Stimulated activated CD8-positive, alpha-beta memory T cell treated with anti-CD3 and anti-CD28 coated beads, Interleukin-12 subunit alpha, Interleukin-12 subunit beta, amount 100 ng/mL, for 24 hours (primary cell): ENCODE results near the gene IPO7.
"Not testable (repeated sequence)": the region's sequence is repeated elsewhere in the genome, so short reads cannot be mapped to it uniquely, and the experiment has no call there.

Source experiments
- DNase-seq: peaks from one replicate; pipeline ENCODE4 v3.0.0-alpha.2; 2020; ENCODE audit errors: extremely low read depth

The IPO7 gene

GRCh38 chr11:9384535-9385326, at the start of gene IPO7:
TSS of gene IPO7 (plus strand) at chr11:9384652. CDS start at chr11:9384764, 112 bp downstream.
- DNase-seq: peak; percentile 78

DNA sequence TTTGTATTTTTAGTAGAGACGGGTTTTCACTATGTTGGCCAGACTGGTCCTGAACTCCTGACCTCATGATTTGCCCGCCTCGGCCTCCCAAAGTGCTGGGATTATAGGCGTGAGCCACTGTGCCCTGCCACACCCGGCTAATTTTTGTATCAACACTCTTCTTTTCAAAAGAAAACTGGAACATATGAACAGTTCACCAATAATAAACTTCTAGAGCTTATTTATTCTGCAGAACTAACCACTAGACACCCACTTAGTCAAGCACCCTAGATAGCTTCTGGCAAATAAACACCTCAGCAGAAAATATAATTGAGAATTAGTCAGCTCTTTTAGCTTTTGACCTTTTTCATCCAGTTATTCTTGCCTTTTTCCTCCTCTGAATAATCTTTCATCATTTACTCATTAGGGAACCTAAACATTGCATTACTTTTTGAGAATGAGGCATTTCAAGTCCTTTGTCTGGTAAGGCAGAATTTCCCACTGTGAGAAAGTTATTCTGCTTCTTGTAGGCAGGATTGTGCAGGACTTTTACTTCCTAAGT, 42.7 kb upstream of the IPO7 start:
- no peak for DNase-seq

GRCh38 chr11:9344061-9344680, 40.3 kb upstream of the IPO7 start:
- no peak for DNase-seq

DNA sequence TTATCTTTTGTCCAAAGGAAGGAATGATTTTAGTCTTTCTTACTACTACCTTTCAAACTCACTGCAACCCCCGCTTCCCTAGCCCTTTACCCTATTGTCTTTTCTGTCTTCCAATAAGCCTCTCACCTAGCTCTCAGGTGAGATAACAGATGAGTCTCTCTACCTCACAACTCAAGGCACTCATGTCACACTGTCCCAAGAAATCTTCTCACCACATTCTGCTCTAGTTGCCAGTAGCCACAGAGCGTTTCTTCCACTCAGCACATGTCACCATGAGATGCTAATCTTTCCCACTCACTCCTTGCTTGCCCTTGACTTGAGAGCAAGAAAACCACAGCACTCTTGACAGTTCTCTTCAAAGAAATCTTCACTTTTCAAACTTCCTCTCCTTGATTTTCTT, 37.4 kb upstream of the IPO7 start:
- no peak for DNase-seq

GRCh38 chr11:9347779-9348178, 36.7 kb upstream of the IPO7 start:
- DNase-seq: not testable (repeated sequence)

DNA sequence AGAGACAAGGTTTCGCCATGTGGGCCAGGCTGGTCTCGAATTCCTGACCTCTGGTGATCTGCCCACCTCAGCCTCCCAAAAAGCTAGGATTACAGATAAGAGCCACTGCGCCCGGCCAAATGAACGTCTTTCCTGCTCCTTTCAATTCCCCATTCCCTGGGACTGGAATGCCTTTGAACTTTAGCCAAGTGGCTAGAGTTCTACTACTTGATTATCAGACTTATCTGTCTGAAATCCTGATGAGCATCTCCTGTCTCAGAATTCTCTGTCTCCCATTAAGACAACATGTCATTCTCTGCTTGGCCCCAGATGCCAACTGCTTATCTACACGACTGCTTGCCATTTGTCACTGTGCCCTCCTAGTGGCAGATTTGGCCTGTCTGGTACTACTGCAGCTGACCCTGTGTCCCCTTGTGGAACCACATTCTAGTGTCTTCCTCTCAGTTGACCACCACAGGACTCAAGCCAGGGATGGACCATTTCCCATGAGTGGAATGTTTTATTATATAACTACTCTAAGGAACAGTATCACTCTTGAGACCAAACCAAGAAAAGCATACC, 33.1 kb upstream of the IPO7 start:
- no peak for DNase-seq

DNA sequence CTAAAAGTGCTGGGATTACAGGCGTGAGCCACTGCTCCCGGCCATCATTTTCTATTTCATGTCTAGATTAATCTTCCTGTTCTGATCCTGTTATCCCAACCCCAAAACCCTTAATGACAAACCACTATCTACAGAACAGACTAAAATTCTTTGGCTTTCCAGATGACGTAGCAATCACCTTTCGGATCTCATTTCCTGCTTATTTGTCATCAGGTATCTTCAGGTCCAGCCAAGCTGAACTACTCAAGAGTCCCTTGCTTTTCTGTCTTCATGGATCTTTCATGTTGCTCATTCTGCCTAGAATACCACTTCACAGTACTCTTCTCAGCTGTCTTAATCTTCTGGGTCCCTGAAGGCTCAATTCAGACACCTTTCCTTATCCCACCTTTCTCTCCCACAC, 27.4 kb upstream of the IPO7 start:
- DNase-seq: no peak

DNA sequence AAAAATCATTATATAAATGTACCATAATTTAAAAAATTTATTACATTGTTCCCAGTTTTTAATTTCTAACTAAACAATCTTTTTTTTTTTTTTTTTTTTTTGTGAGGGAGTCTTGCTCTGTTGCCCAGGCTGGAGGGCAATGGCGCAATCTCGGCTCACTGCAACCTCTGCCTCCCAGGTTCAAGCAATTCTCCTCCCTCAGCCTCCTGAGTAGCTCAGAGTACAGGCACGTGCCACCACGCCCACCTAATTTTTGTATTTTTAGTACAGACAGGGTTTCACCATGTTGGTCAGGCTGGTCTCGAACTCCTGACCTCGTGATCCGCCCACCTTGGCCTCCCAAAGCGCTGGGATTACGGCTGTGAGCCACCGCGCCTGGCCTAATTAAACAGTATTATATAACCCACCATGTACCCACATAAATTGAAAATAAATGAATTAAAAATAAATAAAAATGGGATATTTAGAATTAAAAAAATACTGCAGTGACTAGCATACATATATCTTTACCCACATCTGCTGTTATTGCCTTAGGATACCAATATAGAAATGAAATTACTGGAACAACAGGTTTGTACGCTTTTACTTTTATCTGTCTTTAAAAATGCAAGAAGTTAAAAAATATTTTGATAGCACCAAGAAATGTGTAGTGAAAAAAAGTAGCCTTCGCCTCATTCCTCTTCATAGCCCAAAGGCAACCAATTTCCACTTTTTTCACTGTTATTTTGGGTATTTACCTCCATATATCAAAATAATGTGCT, 23.4 kb upstream of the IPO7 start:
- not testable (repeated sequence) for DNase-seq

GRCh38 chr11:9362393-9362863, 22.0 kb upstream of the IPO7 start:
- no peak for DNase-seq

DNA sequence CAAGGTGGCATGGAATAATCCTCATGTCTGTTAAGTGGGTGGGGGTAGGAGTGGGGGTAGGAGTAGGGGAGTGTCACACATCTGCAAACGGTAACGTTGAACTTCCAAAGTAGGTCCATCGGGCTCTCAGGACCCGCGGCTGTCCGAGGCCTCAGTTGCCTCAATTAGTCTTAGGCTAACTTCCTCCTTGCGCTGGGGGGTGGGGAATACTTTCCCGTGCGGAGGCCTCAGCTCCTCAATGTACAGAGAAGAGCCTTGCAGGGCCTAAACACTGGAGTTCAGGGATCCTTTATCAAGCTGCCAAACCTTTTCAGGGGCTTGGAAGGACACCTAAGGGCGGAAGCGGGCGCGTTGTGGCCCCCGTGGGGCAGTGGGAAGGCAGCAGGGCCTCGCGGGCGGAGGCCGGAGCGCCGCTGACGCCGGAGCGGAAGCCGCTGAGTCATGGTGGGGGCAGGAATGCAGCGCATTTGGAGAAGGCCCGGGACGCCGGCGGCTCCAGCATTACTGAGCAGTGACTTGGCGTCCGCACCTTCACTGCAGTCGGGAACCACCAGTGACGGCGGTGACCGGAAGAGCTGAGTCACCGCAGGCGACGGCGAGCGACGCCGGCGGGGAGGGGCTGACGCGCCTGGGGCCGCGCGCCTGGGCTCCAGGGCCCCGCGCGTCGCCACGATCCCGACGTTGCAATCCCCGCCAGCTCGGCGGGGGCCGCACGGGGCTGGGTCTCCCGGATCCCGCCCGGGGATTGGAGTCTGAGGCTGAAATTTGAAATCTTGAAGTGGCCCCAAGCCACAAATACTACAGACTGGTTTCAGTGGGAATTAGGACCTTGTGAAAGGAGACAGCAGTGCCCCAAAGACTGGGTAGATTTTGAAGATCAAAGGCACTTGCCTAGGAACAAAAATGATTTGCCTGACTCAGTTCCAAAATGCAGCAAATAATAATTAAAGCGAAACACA, 20.2 kb upstream of the IPO7 start:
- peak; percentile 65 for DNase-seq

GRCh38 chr11:9367551-9367950, 16.9 kb upstream of the IPO7 start:
- no peak for DNase-seq

GRCh38 chr11:9377036-9377435, 7.4 kb upstream of the IPO7 start:
- DNase-seq: no peak

DNA sequence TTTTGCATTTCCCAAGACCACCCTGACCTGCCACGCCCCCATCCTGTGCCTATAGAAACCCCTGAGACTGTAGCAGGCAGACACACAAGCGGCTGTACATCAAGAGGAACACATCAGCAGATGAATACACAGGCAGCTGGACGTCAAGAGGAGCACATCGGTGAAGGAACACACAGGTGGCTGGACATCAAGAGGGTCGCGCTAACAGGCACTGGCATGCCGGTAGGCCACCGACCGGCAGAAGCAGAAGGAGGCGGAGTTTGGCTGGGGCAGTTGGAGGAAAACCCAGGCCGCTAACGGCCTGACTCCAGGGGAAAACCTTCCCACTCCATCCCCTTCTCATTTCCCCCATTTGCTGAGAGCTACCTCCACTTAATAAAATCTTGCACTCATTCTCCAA, 5.4 kb upstream of the IPO7 start:
- DNase-seq: no peak

DNA sequence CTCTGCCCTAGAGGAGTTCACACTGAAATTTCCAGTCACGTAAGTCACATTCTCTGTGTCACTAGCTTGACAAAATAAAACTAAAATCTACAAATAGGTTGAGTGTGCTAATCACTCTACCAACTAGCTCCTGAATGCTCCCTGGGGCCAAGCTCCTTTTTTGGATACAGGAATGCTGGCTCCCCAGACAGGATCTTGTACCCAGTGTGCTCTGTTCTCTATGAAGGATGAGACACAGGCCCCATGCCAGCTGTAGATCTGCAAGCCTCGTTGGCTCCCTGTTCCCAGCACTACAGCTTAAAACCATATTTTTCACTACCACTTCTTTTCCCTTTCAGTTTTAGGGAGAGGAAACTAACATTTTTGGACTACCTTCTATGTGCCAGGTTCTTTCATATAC, 3.7 kb upstream of the IPO7 start:
- no peak for DNase-seq

GRCh38 chr11:9385327-9385899, 961 bp downstream of the IPO7 start:
- DNase-seq: no peak

GRCh38 chr11:9386086-9386485, 1.6 kb downstream of the IPO7 start:
- no peak for DNase-seq

DNA sequence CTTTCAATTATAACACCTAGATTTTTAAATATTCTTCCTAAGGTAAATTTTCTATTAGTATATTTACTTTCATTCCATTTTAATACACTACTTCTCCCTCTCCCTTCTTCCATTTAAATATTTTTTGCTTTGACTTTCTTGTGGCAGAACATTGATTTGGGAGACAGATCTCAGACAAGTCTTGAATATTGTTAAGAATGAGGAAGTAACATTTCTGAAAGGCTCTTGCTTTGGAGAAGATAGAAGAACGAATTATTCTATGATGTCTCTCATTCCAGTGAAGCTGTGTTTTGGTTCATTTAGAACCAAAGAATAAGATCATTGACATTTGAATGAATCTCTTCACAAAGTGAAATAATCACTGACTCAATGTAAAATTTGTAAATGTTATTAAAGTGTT, 2.4 kb downstream of the IPO7 start:
- DNase-seq: no peak

GRCh38 chr11:9396310-9396709, 11.9 kb downstream of the IPO7 start:
- no peak for DNase-seq

GRCh38 chr11:9396752-9397151, 12.3 kb downstream of the IPO7 start:
- no peak for DNase-seq
